ENCODE results near the gene PRRT1. TPM values are rescaled to one million over a fixed set of nuclear protein-coding genes. Genes with fewer than 3 reads are reported as not detected.
"Not testable (repeated sequence)": the region's sequence is repeated elsewhere in the genome, so short reads cannot be mapped to it uniquely, and the experiment has no call there.

The PRRT1 gene
- total RNA-seq, 4 donors from 2014 or later: 1.2 to 4.8 (median 3.1) TPM

- Histone ChIP-seq H3K4me1 (peaks cover 0 to 88% (median 41%) of the 10 kb centered on the region in 3 donors), H3K4me3 (peak within 1 kb of the TSS; percentile 89 to 98), H3K27me3 (no peaks in the 10 kb centered on the region), H3K9me3 (no peaks in the 10 kb centered on the region), H3K36me3 (peaks cover 0 to 23% of the 10 kb centered on the region in 2 donors), H3K27ac (peak within 1 kb of the TSS; percentile 97 to 99 (median 98))
- TF ChIP-seq POLR2AphosphoS5 (IDR thresholded peaks at IDR 0.05) (peak; percentile 44), EP300 (IDR thresholded peaks at IDR 0.05) (no peak), POLR2A (IDR thresholded peaks at IDR 0.05) (peak; percentile 52 to 73), CTCF (IDR thresholded peaks at IDR 0.05) (no peak)
- 0% methylated on average over 3 to 8 of the region's 23 CpGs for WGBS, 2 donors (ENCODE audit: low coverage in 1 of 2)
- ATAC-seq: peak; percentile 74
Measured at GRCh38 chr6:32190054-32190851, 38.5 kb upstream of the PRRT1 start, which contains the start of gene PBX2. Gene PBX2, minus strand, starts transcription at chr6:32190202. Its CDS starts 287 bp downstream, at chr6:32189915.

- 0% methylated on average over 1 of the region's 23 CpGs; no CpG with 5 or more reads in 1 of the 2 donors for WGBS, 2 donors (ENCODE audit: low coverage in 1 of 2)
- Histone ChIP-seq H3K9me3 (no peaks in the 10 kb centered on the region), H3K4me1 (peaks cover 0 to 88% (median 38%) of the 10 kb centered on the region in 3 donors), H3K27ac (peak overlapping the region; percentile 97 to 99 (median 98)), H3K36me3 (peaks cover 0 to 23% of the 10 kb centered on the region in 2 donors), H3K27me3 (no peaks in the 10 kb centered on the region), H3K4me3 (peak overlapping the region; percentile 89 to 98)
- ATAC-seq: no peak
- TF ChIP-seq POLR2AphosphoS5 (IDR thresholded peaks at IDR 0.05): no peak
- no peak for TF ChIP-seq CTCF (IDR thresholded peaks at IDR 0.05)
- TF ChIP-seq POLR2A (IDR thresholded peaks at IDR 0.05): no peak
- TF ChIP-seq EP300 (IDR thresholded peaks at IDR 0.05): no peak
Measured at GRCh38 chr6:32189742-32190053, 38.0 kb upstream of the PRRT1 start.

GRCh38 chr6:32189069-32189741, 37.5 kb upstream of the PRRT1 start:
- H3K9me3 ChIP-seq: no peaks in the 10 kb centered on the region
- no peak for TF ChIP-seq CTCF (IDR thresholded peaks at IDR 0.05)
- no peak for TF ChIP-seq POLR2AphosphoS5 (IDR thresholded peaks at IDR 0.05)
- no peak for TF ChIP-seq POLR2A (IDR thresholded peaks at IDR 0.05)
- TF ChIP-seq EP300 (IDR thresholded peaks at IDR 0.05): no peak
- peaks cover 0 to 23% of the 10 kb centered on the region in 2 donors for H3K36me3 ChIP-seq
- H3K4me1 ChIP-seq: peaks cover 0 to 88% (median 34%) of the 10 kb centered on the region in 3 donors
- H3K27me3 ChIP-seq: no peaks in the 10 kb centered on the region
- ATAC-seq: no peak
- H3K27ac ChIP-seq: peak overlapping the region; percentile 97 to 99 (median 98)
- peak overlapping the region; percentile 89 to 98 for H3K4me3 ChIP-seq
- 0 to 4% methylated on average over 6 of the region's 10 CpGs for WGBS, 2 donors (ENCODE audit: low coverage in 1 of 2)

- H3K4me1 ChIP-seq: peaks cover 0 to 89% (median 34%) of the 10 kb centered on the region in 3 donors
- peaks cover 0 to 28% of the 10 kb centered on the region in 2 donors for H3K36me3 ChIP-seq
- ATAC-seq: no peak
- TF ChIP-seq POLR2AphosphoS5 (IDR thresholded peaks at IDR 0.05) (no peak), EP300 (IDR thresholded peaks at IDR 0.05) (no peak), POLR2A (IDR thresholded peaks at IDR 0.05) (no peak), CTCF (IDR thresholded peaks at IDR 0.05) (no peak)
- peak overlapping the region; percentile 97 to 99 (median 98) for H3K27ac ChIP-seq
- H3K4me3 ChIP-seq: peak overlapping the region; percentile 89 to 98
- WGBS, 2 donors (ENCODE audit: low coverage in 1 of 2): 1 to 8% methylated on average over 3 to 7 of the region's 13 CpGs
- no peaks in the 10 kb centered on the region for H3K27me3 ChIP-seq
- H3K9me3 ChIP-seq: no peaks in the 10 kb centered on the region
Measured at GRCh38 chr6:32188381-32189068, 36.8 kb upstream of the PRRT1 start.

- ATAC-seq, H3K9me3 ChIP-seq, H3K27me3 ChIP-seq: not testable (repeated sequence)
- Histone ChIP-seq H3K27ac (peak overlapping the region; percentile 97 to 99 (median 98)), H3K36me3 (peaks cover 0 to 35% of the 10 kb centered on the region in 2 donors), H3K4me1 (peaks cover 0 to 84% (median 34%) of the 10 kb centered on the region in 3 donors), H3K4me3 (peak overlapping the region in 1 of 2 donors; percentile 89)
- WGBS, 2 donors (ENCODE audit: low coverage in 1 of 2): 70% methylated on average over 2 of the region's 18 CpGs; no CpG with 5 or more reads in 1 of the 2 donors
Measured at GRCh38 chr6:32187725-32188380, 36.1 kb upstream of the PRRT1 start.
